Daoy (cell line): ENCODE measurements around the gene ATP2A2. TPM values are rescaled to one million over a fixed set of nuclear protein-coding genes. Genes with fewer than 3 reads are reported as not detected.
"Not testable (repeated sequence)": the region's sequence is repeated elsewhere in the genome, so short reads cannot be mapped to it uniquely, and the experiment has no call there.

Experiments used
- DNase-seq: peaks from one replicate; pipeline ENCODE4 v3.0.0-alpha.2; 2015; ENCODE audit warnings: low read depth
- total RNA-seq: library from RNA; depleted of rRNA; stranded (reverse); fragments of >200 nt; shearing (Covaris generic); gene quantifications from 2 replicates; pipeline ENCODE4 v1.2.3, GENCODE V29; 2014; rRNA removed

ATP2A2 gene
- 82.2 and 106 TPM in 2 replicates for total RNA-seq

DNA sequence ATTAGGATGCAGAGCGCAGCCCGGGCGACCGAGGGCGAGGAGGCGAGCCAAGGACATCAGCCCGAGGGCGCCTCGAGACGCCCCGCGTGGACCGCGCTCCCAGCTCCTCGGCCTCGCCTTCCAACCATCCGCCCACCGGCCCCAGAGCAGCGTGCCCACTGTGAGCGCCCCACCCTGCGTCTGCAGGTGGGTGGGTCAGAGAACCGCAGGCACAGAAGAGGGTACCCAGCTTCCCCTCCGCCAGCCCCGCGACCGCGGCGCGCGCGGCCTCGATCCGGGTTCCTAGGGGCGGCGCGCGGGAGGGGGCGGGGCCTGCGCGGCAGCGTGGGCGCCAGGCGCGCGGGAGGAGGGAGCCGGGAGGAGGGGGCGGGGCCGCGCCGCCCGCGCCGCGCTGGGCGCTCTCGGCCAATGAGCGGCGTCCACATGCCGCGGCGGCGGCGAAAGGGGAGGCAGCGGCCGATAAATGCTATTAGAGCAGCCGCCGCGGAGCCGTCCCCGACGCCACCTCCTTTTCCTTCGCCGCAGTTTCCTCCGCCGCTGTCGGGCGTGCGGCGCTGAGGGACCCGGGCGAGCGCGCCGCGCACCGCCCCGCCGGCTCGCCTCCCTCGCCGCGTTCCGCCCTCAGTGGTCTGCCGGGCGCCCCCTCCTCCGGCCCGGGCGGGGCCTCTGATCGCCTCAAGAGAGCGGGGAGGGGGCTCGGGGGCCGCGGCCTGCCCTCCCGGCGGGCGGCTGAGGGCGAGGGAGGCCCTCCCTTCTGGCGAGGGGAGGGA, at the start of gene ATP2A2:
TSS of gene ATP2A2 (plus strand) at position 469 of the 770 bp plus-strand sequence. CDS start 543 bp downstream, outside the sequence.
- DNase-seq = peak; percentile 96

GRCh38 chr12:110233212-110233903, 47.7 kb upstream of the ATP2A2 start:
- no peak for DNase-seq

DNA sequence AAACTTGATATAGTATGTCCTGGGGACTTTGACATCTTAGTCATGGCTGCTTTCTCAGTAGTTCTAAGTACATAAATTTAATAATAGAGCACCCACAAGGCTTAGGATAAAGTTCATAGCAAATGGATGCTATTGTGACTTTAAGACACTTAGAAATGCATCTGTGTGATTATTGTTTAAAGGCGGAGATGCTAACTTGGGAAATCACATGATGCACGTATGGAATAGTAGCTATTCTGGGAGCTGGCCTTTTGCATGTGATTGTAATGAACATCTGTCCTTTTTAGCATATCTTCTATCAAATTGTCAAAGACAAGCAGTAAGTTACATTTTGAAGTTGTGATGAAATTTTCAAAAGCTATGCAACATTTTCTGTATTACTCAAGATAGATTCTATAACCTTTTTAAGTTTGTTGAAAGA, 46.7 kb upstream of the ATP2A2 start:
- DNase-seq = no peak

DNA sequence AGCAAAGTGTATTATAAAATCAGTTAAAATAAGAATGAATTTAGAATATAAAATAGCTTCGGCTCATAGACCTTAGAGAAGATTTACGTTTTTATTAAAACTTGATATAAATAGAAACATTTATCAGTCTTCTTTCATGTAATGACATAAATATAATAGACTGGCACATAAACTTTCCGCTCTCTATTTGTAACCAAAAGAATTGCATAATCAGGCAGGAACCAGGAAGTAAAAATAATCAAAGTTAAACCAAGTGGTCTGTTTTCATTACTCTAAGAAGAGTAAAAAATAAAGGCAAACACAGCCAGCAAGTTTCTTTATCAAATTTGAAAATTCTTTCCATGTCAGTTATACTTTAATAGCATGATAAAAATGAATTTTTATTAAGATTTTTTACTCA, 46.3 kb upstream of the ATP2A2 start:
- DNase-seq = no peak

GRCh38 chr12:110235383-110235782, 45.7 kb upstream of the ATP2A2 start:
- DNase-seq = no peak

- no peak for DNase-seq
These were observed 37.8 kb upstream of the ATP2A2 start for GRCh38 chr12:110243227-110243626.

DNA sequence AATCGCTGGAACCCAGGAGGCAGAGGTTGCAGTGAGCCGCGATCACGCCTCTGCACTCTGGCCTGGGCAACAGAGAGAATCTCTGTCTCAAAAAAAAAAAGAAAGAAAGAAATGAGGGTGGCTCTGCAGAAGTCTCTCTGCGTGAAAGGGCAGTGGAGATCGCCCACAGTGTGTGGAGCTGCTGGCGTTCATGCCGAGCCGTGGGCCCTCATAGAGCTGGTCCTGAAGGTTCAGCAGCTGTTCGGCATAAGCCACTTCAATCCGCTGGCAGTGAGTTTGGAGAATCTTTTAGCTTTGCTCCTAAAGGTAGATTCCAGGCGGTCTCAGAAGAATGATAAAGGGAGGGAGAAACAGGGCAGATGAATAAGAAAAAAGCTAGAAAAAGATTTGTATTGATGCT, 36.7 kb upstream of the ATP2A2 start:
- DNase-seq = no peak

DNA sequence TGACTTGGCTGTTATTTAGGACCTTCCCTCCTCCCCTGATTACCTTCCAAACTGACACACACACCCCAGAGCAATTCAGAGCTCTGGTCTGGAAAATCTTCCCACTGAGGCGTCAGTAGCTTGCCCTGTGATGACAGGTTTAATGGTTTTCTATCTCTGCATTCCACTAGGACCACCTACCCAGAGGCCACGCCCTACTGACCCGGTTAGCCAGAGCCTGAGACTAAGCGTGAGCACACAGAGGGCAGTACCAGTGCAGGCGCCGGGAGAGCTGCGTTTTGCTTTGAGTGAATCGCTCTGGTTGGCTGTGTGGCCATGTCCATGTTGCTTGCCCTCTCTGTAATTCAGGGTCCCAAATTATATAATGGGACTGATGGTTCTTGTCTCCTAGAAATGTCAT, 36.2 kb upstream of the ATP2A2 start:
- no peak for DNase-seq

- peak; percentile 29 for DNase-seq
These were observed 35.7 kb upstream of the ATP2A2 start for GRCh38 chr12:110245369-110245772.

GRCh38 chr12:110246636-110247339, 34.3 kb upstream of the ATP2A2 start:
- DNase-seq = no peak

DNA sequence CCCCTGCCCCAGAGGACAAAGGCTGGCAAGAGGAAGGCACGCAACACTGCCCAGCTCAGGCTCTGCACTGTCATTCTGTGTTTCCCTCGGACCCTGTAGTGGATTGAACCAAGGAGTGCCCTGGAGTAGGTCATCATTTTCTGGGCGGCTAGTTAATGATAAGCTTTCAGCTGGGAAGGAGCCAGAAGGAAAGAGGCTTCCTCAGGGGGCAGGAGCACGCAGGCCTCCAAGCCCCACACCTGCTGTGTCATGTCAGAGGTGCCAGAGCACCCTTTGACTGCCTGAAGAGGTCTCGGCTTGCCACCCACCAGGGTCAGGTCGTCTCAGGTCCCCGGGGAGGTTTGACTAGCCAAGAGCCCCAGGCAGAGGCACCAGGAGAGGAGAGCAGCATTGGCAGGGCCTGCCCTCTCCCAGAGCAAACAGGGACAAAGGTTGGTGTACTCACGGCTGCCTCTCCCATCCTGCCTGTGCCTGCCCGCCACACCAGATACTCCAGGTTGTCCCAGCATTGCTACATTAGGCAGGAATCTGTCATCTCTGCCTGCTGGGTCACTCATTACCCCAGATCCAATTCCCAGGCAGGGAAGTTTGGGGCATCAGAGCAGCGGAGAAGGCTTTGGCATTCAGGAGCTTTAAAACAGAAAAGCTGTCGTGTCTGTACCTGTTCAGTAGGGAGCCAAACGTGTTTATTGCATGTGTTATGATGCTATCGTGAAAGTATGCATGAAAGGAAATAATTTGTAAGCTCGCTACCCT, 33.5 kb upstream of the ATP2A2 start:
- DNase-seq = no peak

DNA sequence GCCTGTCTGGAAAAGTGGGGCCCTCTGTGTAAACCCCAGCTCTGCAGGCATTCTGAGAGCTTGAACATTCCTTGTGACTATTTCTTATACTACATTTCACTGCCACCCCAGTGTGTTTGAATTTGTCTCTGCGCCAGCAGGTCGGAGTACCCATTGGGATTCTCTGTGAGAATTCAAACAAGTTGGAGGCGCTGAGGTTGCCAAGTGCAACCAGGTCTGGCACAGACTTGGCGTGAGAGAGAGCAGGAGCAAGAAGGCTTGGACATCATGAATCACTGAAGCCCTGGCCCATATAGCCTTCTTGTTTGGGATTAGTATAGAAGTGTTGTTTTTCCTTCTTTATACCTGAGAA, 33.0 kb upstream of the ATP2A2 start:
- no peak for DNase-seq

GRCh38 chr12:110249105-110249504, 31.9 kb upstream of the ATP2A2 start:
- DNase-seq = no peak

GRCh38 chr12:110249716-110250225, 31.3 kb upstream of the ATP2A2 start:
- DNase-seq = no peak

GRCh38 chr12:110251381-110251780, 29.7 kb upstream of the ATP2A2 start:
- DNase-seq = no peak

DNA sequence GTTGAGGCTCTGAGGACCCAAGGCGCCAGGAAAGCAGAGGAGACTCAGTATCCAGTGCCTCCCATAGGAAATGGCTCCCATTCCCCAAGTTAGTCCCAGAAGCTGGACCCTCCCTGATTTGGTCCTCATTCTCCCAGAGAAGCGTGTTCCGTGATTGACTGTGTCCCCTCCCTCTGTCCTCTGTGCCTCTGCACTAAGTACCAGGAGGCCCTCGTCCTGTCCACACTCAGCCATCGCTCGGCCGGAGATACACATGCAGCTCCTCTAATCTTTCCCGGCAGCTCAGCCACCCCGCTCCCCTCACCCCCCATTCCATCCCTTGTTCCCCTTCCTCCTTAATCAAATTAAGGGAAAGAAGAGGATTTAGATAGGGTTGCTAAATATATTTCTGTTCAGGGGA, 28.3 kb upstream of the ATP2A2 start:
- no peak for DNase-seq

- DNase-seq = no peak
These were observed 27.9 kb upstream of the ATP2A2 start for GRCh38 chr12:110253176-110253575.

DNA sequence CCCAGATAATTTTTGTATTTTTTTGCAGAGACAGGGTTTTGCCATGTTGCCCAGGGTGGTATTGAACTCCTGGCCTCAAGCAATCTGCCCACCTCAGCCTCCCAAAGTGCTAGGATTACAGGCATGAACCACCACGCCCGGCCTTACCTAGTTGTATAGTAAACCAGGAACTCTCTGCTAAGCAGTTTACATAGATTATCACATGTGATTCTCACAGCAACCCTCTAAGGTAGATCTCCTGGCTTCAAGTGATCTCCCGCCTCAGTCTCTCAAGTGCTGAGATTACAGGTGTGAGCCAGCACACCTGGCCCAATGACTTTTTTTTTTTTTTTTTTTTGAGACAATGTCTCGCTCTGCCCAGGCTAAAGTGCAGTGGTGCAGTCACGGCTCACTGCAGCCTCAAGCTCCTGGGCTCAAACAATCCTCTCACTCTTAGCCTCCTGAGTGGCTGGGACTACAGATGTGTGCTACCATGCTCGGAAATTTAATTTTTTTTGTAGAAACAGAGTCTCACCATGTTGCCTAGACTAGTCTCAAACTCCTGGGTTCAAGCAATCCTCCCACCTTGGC, 26.0 kb upstream of the ATP2A2 start:
- DNase-seq = no peak

DNA sequence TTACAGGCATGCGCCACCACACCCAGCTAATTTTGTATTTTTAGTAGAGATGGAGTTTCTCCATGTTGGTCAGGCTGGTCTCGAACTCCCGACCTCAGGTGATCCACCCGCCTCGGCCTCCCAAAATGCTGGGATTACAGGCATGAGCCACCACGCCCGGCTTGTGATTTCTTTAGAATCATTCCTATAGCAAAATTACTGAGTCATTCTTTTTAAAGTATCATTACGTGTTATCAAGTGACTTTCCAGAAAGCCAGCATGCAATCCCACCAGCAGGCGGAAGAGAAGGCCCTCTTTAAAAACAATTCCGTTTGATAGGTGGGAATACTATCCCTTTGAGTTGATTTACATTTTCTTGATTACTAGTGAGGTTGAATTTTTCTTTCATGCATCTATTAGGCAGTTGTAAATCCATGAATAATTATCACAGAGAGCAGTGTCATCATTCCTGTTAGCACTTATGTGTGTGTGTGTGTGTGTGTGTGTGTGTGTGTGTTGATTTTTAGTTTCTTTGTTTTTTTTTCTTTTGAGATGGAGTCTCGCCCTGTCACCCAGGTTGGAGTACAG, 25.1 kb upstream of the ATP2A2 start:
- DNase-seq = not testable (repeated sequence)

- DNase-seq = no peak
These were observed 24.1 kb upstream of the ATP2A2 start for GRCh38 chr12:110256780-110257431.
